Erythroblast (primary cell): ENCODE data around the gene AMHR2.

Source experiments
- DNase-seq, 2 experiments: peaks; one replicate each; lab custom pipeline; 2025; lab: John Stamatoyannopoulos, UW
- GATA1 ChIP-seq: IDR thresholded peaks from 2 replicates; pipeline ENCODE4 v1.6.1; 2011; ENCODE audit warnings: low read depth, mild to moderate bottlenecking, control low read depth, low read length, moderate library complexity
- POLR2A ChIP-seq: IDR thresholded peaks from 2 replicates; pipeline ENCODE4 v1.6.1; 2011; ENCODE audit warnings: mild to moderate bottlenecking, low read length

AMHR2 gene

GRCh38 chr12:53467082-53467481 lies 43.4 kb downstream of the AMHR2 start:
- no peak for TF ChIP-seq GATA1
- no peak for TF ChIP-seq POLR2A
- no peak for DNase-seq

GRCh38 chr12:53467880-53468279 lies 44.2 kb downstream of the AMHR2 start:
- no peak for DNase-seq
- TF ChIP-seq GATA1 (no peak), POLR2A (no peak)

DNA sequence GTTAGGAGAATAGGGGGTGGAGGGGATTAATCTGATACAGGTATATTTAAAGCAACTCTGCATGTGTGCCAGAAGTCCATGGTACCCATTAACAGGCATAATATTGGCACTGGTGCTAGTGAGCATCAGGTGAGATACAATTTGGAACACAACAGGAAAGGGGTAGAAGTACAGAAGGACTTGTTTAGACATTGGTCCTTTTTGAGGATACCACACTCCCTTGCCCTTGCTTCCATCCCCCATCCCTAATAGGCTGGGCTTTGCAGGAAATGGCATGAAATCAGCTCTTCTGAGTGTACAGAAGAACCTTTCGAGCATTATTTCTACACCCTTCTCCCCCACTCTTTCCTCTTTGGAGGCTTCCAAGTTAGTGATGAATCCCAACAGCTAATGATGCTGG lies 44.6 kb downstream of the AMHR2 start:
- TF ChIP-seq GATA1 (no peak), POLR2A (no peak)
- DNase-seq: no peak

DNA sequence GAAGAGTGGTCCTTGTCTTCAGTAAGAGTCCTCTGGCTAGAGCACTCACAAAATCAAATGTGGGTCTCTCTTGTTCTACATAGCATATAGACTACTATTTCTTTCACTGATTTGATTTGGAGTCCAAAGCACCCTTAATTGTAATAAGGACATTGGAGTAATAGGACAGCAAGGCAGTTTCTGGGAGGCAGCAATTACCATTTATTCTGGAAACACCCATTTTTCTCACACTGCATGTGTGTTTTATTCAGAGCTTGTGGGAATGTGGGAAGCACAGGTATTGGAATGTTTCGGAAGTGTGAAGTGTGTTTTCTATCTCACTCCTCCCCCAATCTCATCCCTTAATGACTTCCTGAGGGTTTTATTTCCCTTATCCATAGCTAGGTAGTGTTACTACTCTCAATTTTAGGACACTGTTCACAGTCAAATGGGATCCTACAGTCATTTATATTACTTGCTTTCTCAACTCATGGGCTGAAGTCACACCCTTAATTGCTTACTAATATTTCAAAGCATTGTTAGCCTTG lies 48.5 kb downstream of the AMHR2 start:
- TF ChIP-seq GATA1 (no peak), POLR2A (no peak)
- no peak for DNase-seq

GRCh38 chr12:53474077-53474476 lies 50.4 kb downstream of the AMHR2 start:
- DNase-seq: no peak

DNA sequence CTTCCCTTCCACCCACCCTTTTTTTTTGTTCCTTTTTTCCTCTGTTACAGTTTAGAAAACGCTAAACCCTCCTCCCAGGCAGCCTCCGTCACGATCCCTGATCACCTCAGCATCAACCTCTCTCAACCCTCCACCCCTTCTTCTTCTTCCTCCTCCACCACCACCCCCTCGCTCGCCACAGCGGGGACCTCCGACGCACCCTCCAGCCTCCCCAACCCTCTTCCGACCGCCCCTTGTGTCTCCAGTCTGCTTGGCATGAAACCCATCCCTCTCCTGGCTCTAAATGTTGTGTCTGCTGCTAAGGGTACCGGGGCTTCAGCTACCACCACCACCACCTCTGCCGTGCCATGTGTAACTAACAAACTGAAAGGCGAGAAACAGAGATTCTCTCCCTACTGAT lies 51.2 kb downstream of the AMHR2 start:
- DNase-seq: no peak
- TF ChIP-seq POLR2A (no peak), GATA1 (no peak)

More at GRCh38 chr12:53474077-53474476, 50.4 kb downstream of the AMHR2 start:
- TF ChIP-seq POLR2A (no peak), GATA1 (no peak)

DNA sequence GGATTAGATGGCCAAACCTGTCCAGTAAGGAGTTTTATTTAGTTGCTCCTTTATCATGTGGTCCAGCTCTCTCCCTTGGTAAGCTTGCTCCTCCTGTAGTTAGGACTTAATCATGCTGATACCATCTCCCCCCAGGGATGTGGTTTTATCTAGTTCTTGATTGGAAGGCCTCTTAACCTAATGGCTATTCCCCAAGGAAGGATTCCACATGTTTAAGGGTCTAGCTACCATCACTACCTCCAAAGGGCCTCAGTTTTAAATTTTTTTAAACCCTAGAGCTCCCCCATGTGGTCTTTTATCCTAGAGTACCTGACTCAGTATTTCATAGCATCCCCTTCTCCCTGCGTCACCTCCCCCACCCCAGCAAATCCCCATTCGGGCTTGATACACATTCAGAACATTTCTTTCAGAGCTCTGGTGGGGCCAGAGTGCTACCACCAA lies 53.1 kb downstream of the AMHR2 start:
- no peak for TF ChIP-seq POLR2A
- TF ChIP-seq GATA1: no peak
- peak; percentile 30 to 48 for DNase-seq

- TF ChIP-seq GATA1 (no peak), POLR2A (no peak)
- no peak for DNase-seq
Observed at GRCh38 chr12:53478865-53479264, 55.2 kb downstream of the AMHR2 start.

DNA sequence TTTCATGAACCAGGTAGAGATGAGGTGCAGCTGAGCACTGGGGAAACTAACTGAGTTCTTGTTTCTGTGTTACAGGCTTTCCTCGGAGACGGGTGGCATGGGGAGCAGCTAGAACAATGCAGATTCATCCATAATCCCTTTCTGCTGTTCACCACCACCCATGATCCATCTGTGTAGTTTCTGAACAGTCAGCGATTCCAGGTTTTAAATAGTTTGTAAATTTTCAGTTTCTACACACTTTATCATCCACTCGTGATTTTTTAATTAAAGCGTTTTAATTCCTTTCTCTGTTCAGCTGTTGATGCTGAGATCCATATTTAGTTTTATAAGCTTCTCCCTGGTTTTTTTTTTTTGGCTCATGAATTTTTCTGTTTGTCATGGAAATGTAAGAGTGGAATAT lies 55.7 kb downstream of the AMHR2 start:
- TF ChIP-seq GATA1 (no peak), POLR2A (no peak)
- DNase-seq: no peak

GRCh38 chr12:53480491-53481442 lies 57.1 kb downstream of the AMHR2 start:
- peak in 1 of 2 experiments; percentile 22 for DNase-seq
- TF ChIP-seq GATA1 (no peak), POLR2A (no peak)
